ENCODE data around the gene DLL4. TPM values are rescaled to one million over a fixed set of nuclear protein-coding genes. Genes with fewer than 3 reads are reported as not detected.

The DLL4 gene
- total RNA-seq, 4 donors from 2014 or later = 7.8 to 15.3 (median 12.3) TPM

- Histone ChIP-seq H3K27me3 (no peaks in the 10 kb centered on the region), H3K4me3 (peak overlapping the region; percentile 53 to 81 (median 60)), H3K36me3 (peaks cover 0 to 6% (median 0%) of the 10 kb centered on the region in 3 donors), H3K4me1 (peaks cover 0 to 33% (median 12%) of the 10 kb centered on the region in 4 donors), H3K27ac (peak overlapping the region; percentile 79 to 94 (median 80)), H3K9me3 (no peaks in the 10 kb centered on the region)
- DNase-seq = no peak
- TF ChIP-seq, protein P1, sequence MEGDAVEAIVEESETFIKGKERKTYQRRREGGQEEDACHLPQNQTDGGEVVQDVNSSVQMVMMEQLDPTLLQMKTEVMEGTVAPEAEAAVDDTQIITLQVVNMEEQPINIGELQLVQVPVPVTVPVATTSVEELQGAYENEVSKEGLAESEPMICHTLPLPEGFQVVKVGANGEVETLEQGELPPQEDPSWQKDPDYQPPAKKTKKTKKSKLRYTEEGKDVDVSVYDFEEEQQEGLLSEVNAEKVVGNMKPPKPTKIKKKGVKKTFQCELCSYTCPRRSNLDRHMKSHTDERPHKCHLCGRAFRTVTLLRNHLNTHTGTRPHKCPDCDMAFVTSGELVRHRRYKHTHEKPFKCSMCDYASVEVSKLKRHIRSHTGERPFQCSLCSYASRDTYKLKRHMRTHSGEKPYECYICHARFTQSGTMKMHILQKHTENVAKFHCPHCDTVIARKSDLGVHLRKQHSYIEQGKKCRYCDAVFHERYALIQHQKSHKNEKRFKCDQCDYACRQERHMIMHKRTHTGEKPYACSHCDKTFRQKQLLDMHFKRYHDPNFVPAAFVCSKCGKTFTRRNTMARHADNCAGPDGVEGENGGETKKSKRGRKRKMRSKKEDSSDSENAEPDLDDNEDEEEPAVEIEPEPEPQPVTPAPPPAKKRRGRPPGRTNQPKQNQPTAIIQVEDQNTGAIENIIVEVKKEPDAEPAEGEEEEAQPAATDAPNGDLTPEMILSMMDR (IDR thresholded peaks at IDR 0.05) = no peak
- no peak for TF ChIP-seq POLR2A (IDR thresholded peaks at IDR 0.05)
These were observed 13.3 kb downstream of the DLL4 start for GRCh38 chr15:40942337-40942854.

GRCh38 chr15:40942878-40943277 lies 13.7 kb downstream of the DLL4 start:
- no peak overlapping the region for H3K27ac ChIP-seq
- peaks cover 0 to 1% (median 0%) of the 10 kb centered on the region in 3 donors for H3K36me3 ChIP-seq
- H3K9me3 ChIP-seq = no peaks in the 10 kb centered on the region
- TF ChIP-seq, protein P1 (IDR thresholded peaks at IDR 0.05) = no peak
- no peak for TF ChIP-seq POLR2A (IDR thresholded peaks at IDR 0.05)
- H3K4me3 ChIP-seq = peak overlapping the region in 2 of 4 donors; percentile 58 to 61
- no peak for DNase-seq
- no peaks in the 10 kb centered on the region for H3K27me3 ChIP-seq
- peaks cover 0 to 33% (median 12%) of the 10 kb centered on the region in 4 donors for H3K4me1 ChIP-seq

DNA sequence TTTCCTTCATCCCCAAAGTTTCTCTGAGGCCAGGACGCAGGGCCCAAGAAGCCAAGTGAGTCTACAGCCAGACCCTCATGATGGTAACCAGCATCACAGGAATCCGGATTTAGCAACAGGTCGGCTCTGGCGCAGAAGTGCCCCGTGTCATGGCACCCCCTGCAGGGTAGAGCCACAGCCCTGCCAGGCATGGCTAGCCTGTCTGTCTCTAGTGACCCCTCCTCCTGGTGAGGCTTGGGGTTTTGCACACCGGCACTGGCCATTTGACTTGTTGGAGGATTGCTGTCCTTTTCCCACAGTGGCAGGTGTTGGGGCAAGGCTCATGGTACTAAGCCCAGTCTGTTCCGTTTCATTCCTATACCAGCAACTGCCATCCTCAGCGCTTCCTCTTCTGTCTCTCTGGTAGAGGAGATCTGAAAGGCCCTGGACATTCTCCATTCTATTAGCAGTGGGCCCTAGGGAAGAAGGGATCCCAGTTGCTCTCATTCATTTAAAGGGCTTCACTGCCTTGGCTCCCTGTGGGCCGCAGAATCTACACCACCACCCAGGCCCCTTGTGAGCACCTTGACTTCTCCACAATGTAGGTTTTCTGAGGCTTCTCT lies 14.7 kb downstream of the DLL4 start:
- no peaks in the 10 kb centered on the region for H3K9me3 ChIP-seq
- TF ChIP-seq, protein P1 (IDR thresholded peaks at IDR 0.05) = no peak
- no peak for TF ChIP-seq POLR2A (IDR thresholded peaks at IDR 0.05)
- peaks cover 0 to 28% (median 12%) of the 10 kb centered on the region in 4 donors for H3K4me1 ChIP-seq
- no peaks in the 10 kb centered on the region for H3K36me3 ChIP-seq
- no peak for DNase-seq
- H3K27me3 ChIP-seq = no peaks in the 10 kb centered on the region
- H3K27ac ChIP-seq = no peak overlapping the region
- H3K4me3 ChIP-seq = no peak overlapping the region

DNA sequence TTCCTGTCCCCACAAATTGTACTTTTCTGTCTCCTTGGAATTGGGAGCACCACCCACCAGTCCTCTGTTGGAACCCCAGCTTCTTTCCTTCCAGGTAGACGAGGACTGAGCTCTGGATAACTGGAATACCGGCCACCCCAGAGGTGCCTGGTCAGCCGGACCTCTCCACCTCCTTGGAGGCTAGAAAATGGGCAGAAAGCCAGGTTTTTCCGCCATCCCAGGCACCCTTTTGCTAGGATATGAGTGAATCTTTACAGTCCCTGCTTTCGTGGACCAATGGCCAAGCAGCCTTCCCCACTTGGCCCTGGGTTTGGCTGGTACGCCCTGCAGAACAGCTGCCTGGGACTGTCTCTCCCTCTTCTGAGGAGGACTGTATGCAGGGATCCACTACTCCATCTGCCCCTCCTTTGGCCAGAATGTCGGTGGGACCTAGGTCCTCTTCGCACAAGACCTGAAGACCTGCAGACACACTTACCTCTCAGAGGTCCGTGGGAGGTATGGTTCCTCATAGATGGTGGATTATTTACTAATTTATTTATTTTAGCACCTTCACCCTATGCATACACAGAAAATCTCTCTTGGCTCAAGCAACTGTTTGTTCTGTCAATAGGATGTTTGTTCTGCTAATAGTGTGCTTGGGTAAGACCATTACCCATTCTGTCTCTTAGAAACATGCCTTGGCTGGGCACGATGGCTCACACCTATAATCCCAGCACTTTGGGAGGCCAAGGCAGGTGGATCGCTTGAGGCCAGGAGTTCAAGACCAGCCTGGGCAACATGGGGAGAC lies 15.6 kb downstream of the DLL4 start:
- no peaks in the 10 kb centered on the region for H3K27me3 ChIP-seq
- TF ChIP-seq POLR2A (IDR thresholded peaks at IDR 0.05) = no peak
- TF ChIP-seq, protein P1 (IDR thresholded peaks at IDR 0.05) = no peak
- no peaks in the 10 kb centered on the region for H3K36me3 ChIP-seq
- no peak overlapping the region for H3K27ac ChIP-seq
- DNase-seq = no peak
- no peak overlapping the region for H3K4me3 ChIP-seq
- no peaks in the 10 kb centered on the region for H3K9me3 ChIP-seq
- H3K4me1 ChIP-seq = peaks cover 0 to 28% (median 12%) of the 10 kb centered on the region in 4 donors

GRCh38 chr15:40948706-40949473 lies 19.8 kb downstream of the DLL4 start:
- peak overlapping the region in 1 of 4 donors; percentile 63 for H3K27ac ChIP-seq
- peak in 1 of 3 donors; percentile 15 for DNase-seq
- no peak for TF ChIP-seq POLR2A (IDR thresholded peaks at IDR 0.05)
- TF ChIP-seq, protein P1 (IDR thresholded peaks at IDR 0.05) = no peak

More at GRCh38 chr15:40948706-40949473, 19.8 kb downstream of the DLL4 start:
- H3K4me1 ChIP-seq = peaks cover 0 to 6% (median 0%) of the 10 kb centered on the region in 4 donors
- H3K9me3 ChIP-seq = no peaks in the 10 kb centered on the region
- no peak overlapping the region for H3K4me3 ChIP-seq
- no peaks in the 10 kb centered on the region for H3K27me3 ChIP-seq
- H3K36me3 ChIP-seq = no peaks in the 10 kb centered on the region

Measured in Peyer's patch (tissue), 4 donors.